ENCODE results near the gene ZFYVE28. TPM values are rescaled to one million over a fixed set of nuclear protein-coding genes. Genes with fewer than 3 reads are reported as not detected.

Gene ZFYVE28
- total and polyA plus RNA-seq, 10 of the 15 experiments (the other 5 are each of a cell fraction or from before 2014, with no cell fraction given) = 0.06 to 1.9 (median 0.22) TPM; not detected in 1

GRCh38 chr4:2426069-2426397 is 7.6 kb upstream of the ZFYVE28 start:
- H3K4me2 ChIP-seq (ENCODE audit: control insufficient read depth, insufficient read depth) = no peak overlapping the region
- ChIA-PET CTCF (no interaction called here), SMC1A (ENCODE audit: uncharacterized antibody, unreplicated experiment) (no interaction called here), RAD21 (ENCODE audit: unreplicated experiment) (no interaction called here), POLR2A (interaction anchor here (0.7 kb wide), 1 partner anchor 15 kb away, joined by 3 read pairs; no protein-coding TSS in a partner anchor)
- BruUV-seq (replicated peaks) = no TSS peak
- no peak overlapping the region for H3K9ac ChIP-seq (ENCODE audit: control insufficient read depth, insufficient read depth, low read length)
- DNase-seq (ENCODE audit: low read depth, low spot score) (no peak), FAIRE-seq (no peak), ATAC-seq (no peak)
- H3K36me3 ChIP-seq (ENCODE audit: control insufficient read depth in 2 of 2, insufficient read depth in 2 of 2, low read length in 1 of 2) = no peaks in the 10 kb centered on the region
- H3K79me2 ChIP-seq (ENCODE audit: control insufficient read depth, insufficient read depth, low read length) = no peaks in the 10 kb centered on the region
- no peak overlapping the region for H2AFZ ChIP-seq (ENCODE audit: control insufficient read depth, low read depth, low read length)
- no peaks in the 10 kb centered on the region for H4K20me1 ChIP-seq (ENCODE audit: control insufficient read depth, insufficient read depth)
- no peak for TF ChIP-seq TAF1 (IDR thresholded peaks at IDR 0.05; ENCODE audit: borderline replicate concordance, low read depth, low read length)
- no peak for TF ChIP-seq MYC (IDR thresholded peaks at IDR 0.05; ENCODE audit: insufficient read depth, insufficient read length, insufficient replicate concordance, low read length, severe bottlenecking)
- TF ChIP-seq BACH1 (IDR thresholded peaks at IDR 0.05; ENCODE audit: borderline replicate concordance) = no peak
- no peak for TF ChIP-seq JUNB (IDR thresholded peaks at IDR 0.05)
- no peak for TF ChIP-seq ZBTB40 (IDR thresholded peaks at IDR 0.05; ENCODE audit: borderline replicate concordance)
- no peak for TF ChIP-seq PAX8 (IDR thresholded peaks at IDR 0.05)
- no peaks in the 10 kb centered on the region for H3K9me3 ChIP-seq (replicated peaks; ENCODE audit: control insufficient read depth, insufficient read depth, low read length)
- in situ Hi-C loops (cut with MboI) (no loop called here), intact Hi-C loops (cut with micrococcal nuclease; ENCODE audit: unreplicated experiment) (no loop called here)
- H3K27me3 ChIP-seq (replicated peaks in 1 of 2; ENCODE audit: control insufficient read depth in 2 of 2, insufficient read depth in 2 of 2, low read length in 1 of 2) = no peaks in the 10 kb centered on the region; a peak in 1 of 4 replicates
- H3K4me1 ChIP-seq (ENCODE audit: control insufficient read depth, insufficient read depth, low read length) = no peaks in the 10 kb centered on the region
- no peak overlapping the region for H3K4me3 ChIP-seq
- H3K27ac ChIP-seq (ENCODE audit: control insufficient read depth, insufficient read depth) = no peak overlapping the region
- WGBS (ENCODE audit: insufficient coverage, insufficient replicate concordance, low lambda C conversion rate, missing lambda C conversion rate) = 25% methylated on average over 8 of the region's 8 CpGs

Measured in GM12878 (cell line).